Activated CD8-positive, alpha-beta memory T cell treated with anti-CD3 and anti-CD28 coated beads, Interleukin-2, amount 50 U/mL, for 4 hours (primary cell): ENCODE results near the gene SELENOO.

Experiments
- DNase-seq: peaks from one replicate; pipeline ENCODE4 v3.0.0-alpha.2; 2020

SELENOO gene

GRCh38 chr22:50173311-50173982, 27.4 kb upstream of the SELENOO start:
- no peak for DNase-seq

GRCh38 chr22:50173983-50174355, 26.8 kb upstream of the SELENOO start:
- no peak for DNase-seq

GRCh38 chr22:50174382-50175190, 26.2 kb upstream of the SELENOO start:
- DNase-seq, result no peak

- DNase-seq, result no peak
Measured at GRCh38 chr22:50175191-50175461, 25.7 kb upstream of the SELENOO start.

- no peak for DNase-seq
Measured at GRCh38 chr22:50175921-50176849, 24.6 kb upstream of the SELENOO start.

GRCh38 chr22:50176850-50177536, 23.8 kb upstream of the SELENOO start:
- DNase-seq, result no peak

- no peak for DNase-seq
Measured at GRCh38 chr22:50177537-50178470, 23.0 kb upstream of the SELENOO start.

GRCh38 chr22:50178471-50178864, 22.3 kb upstream of the SELENOO start:
- DNase-seq, result no peak

GRCh38 chr22:50178871-50179869, 21.6 kb upstream of the SELENOO start:
- DNase-seq, result no peak

GRCh38 chr22:50179937-50180726, 20.7 kb upstream of the SELENOO start:
- no peak for DNase-seq

GRCh38 chr22:50180727-50181521, 19.9 kb upstream of the SELENOO start:
- no peak for DNase-seq

- no peak for DNase-seq
Measured at GRCh38 chr22:50182176-50183081, 18.4 kb upstream of the SELENOO start.

GRCh38 chr22:50183141-50183971, 17.5 kb upstream of the SELENOO start:
- peak; percentile 14 for DNase-seq

GRCh38 chr22:50184004-50184901, 16.6 kb upstream of the SELENOO start:
- DNase-seq, result no peak

GRCh38 chr22:50184902-50185374, 15.9 kb upstream of the SELENOO start:
- no peak for DNase-seq
